Kidney (tissue), 14 donors: ENCODE measurements around the gene ZCCHC7. TPM values are rescaled to one million over a fixed set of nuclear protein-coding genes. Genes with fewer than 3 reads are reported as not detected.

Source experiments
- DNase-seq, 5 donors: peaks; one replicate each; pipeline ENCODE4 v3.0.0-alpha.2; 2013 to 2020
- FAIRE-seq: peaks from 2 replicates; lab custom pipeline; 2012; peaks lifted over from hg19 to GRCh38; lab: Jason Lieb, UNC
- H3K27ac ChIP-seq, 2 donors: one replicate each; pipeline ENCODE4 v1.7.0; 2013; ENCODE audit warnings: low read depth in 2 of 2, low read length in 2 of 2, inconsistent platforms in 1 of 2
- H3K27me3 ChIP-seq: one replicate; pipeline ENCODE4 v1.7.1; 2013; ENCODE audit warnings: low read length, inconsistent platforms; ENCODE audit not compliant: control insufficient read depth, insufficient read depth
- H3K36me3 ChIP-seq, 3 donors: one replicate each; pipeline versions ENCODE4 v1.7.0 to v1.7.1; 2013; ENCODE audit warnings: low read length in 3 of 3, control low read depth in 1 of 3, inconsistent platforms in 1 of 3; ENCODE audit not compliant: insufficient read depth in 3 of 3, control insufficient read depth in 2 of 3
- H3K4me1 ChIP-seq, 3 donors: one replicate each; pipeline versions ENCODE4 v1.7.0 to v1.7.1; 2013; ENCODE audit warnings: low read length in 3 of 3, inconsistent platforms in 1 of 3, low read depth in 1 of 3; ENCODE audit not compliant: control insufficient read depth in 2 of 3, insufficient read depth in 2 of 3
- H3K4me3 ChIP-seq, 3 donors: one replicate each; pipeline versions ENCODE4 v1.7.0 to v1.8.1; 2013; ENCODE audit warnings: low read length in 3 of 3, control low read depth in 1 of 3, inconsistent platforms in 1 of 3
- H3K9ac ChIP-seq, 3 donors: one replicate each; pipeline versions ENCODE4 v1.7.0 to v1.7.1; 2013; ENCODE audit warnings: low read length in 3 of 3, control low read depth in 1 of 3, inconsistent platforms in 1 of 3
- H3K9me3 ChIP-seq, 3 donors: one replicate each; pipeline versions ENCODE4 v1.7.0 to v1.7.1; 2013; ENCODE audit warnings: low read length in 3 of 3, control low read depth in 1 of 3, inconsistent platforms in 1 of 3; ENCODE audit not compliant: control insufficient read depth in 2 of 3, insufficient read depth in 1 of 3
- intact Hi-C: fragments of 100-400 bp; cut with DNase I; formaldehyde crosslinking; loops from one replicate; pipeline ENCODE4 v1.11.1; 2022
- polyA plus RNA-seq: library from polyadenylated mRNA; stranded (reverse); fragments of 350-450 nt; fragmentation: Illumina TruSeq; extraction: RNeasy Lipid Tissue Mini Kit (QIAGEN cat#74804); gene quantifications from one replicate; pipeline ENCODE4 v1.2.3, GENCODE V29; 2014; ENCODE audit warnings: low read depth, low replicate concordance; ENCODE audit not compliant: insufficient read depth
- total RNA-seq: library from RNA; stranded (reverse); fragmentation: NEBNext Ultra II Directional; extraction: Animal tissue kit (Norgen Biotek cat#: 25700); gene quantifications from one replicate; pipeline ENCODE4 v1.2.1, GENCODE V29; 2021
- TF ChIP-seq, protein P1 (sequence below): IDR thresholded peaks from 3 replicates; pipeline ENCODE4 v1.5.1; 2012; ENCODE audit warnings: mild to moderate bottlenecking, moderate library complexity, borderline replicate concordance; ENCODE audit not compliant: insufficient read depth; ENCODE audit errors: extremely low read depth
- donor health status: control.
- donor health status: control.
- donor health status: control.
- donor health status: control.
- donor health status: control.
- donor health status: DM: yes; HTN: yes; CAD: no.
- donor health status: Normal renal cell carcinoma (clear cell type).

Gene ZCCHC7
- total and polyA plus RNA-seq, 2 donors from 2014 or later, result 7.2 to 22.3 TPM

- no peaks in the 10 kb centered on the region for H3K27me3 ChIP-seq
- FAIRE-seq, result no peak
Measured at GRCh38 chr9:37374892-37375291, 254.5 kb downstream of the ZCCHC7 start.

GRCh38 chr9:37377688-37378612, 257.6 kb downstream of the ZCCHC7 start:
- Histone ChIP-seq H3K36me3 (no peaks in the 10 kb centered on the region), H3K9ac (no peak overlapping the region), H3K27ac (no peak overlapping the region), H3K9me3 (no peaks in the 10 kb centered on the region), H3K4me1 (no peaks in the 10 kb centered on the region), H3K27me3 (no peaks in the 10 kb centered on the region), H3K4me3 (no peak overlapping the region)
- intact Hi-C loops, result no loop called here
- DNase-seq, result no peak
- FAIRE-seq, result no peak
- TF ChIP-seq, protein P1, sequence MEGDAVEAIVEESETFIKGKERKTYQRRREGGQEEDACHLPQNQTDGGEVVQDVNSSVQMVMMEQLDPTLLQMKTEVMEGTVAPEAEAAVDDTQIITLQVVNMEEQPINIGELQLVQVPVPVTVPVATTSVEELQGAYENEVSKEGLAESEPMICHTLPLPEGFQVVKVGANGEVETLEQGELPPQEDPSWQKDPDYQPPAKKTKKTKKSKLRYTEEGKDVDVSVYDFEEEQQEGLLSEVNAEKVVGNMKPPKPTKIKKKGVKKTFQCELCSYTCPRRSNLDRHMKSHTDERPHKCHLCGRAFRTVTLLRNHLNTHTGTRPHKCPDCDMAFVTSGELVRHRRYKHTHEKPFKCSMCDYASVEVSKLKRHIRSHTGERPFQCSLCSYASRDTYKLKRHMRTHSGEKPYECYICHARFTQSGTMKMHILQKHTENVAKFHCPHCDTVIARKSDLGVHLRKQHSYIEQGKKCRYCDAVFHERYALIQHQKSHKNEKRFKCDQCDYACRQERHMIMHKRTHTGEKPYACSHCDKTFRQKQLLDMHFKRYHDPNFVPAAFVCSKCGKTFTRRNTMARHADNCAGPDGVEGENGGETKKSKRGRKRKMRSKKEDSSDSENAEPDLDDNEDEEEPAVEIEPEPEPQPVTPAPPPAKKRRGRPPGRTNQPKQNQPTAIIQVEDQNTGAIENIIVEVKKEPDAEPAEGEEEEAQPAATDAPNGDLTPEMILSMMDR, result no peak

More at GRCh38 chr9:37374892-37375291, 254.5 kb downstream of the ZCCHC7 start:
- TF ChIP-seq, protein P1, result no peak
- intact Hi-C loops, result no loop called here
- Histone ChIP-seq H3K27ac (no peak overlapping the region), H3K9ac (no peak overlapping the region), H3K9me3 (no peaks in the 10 kb centered on the region), H3K4me1 (no peaks in the 10 kb centered on the region), H3K4me3 (no peak overlapping the region), H3K36me3 (no peaks in the 10 kb centered on the region)
- DNase-seq, result no peak

GRCh38 chr9:37378613-37379004, 258.2 kb downstream of the ZCCHC7 start:
- DNase-seq, result no peak
- TF ChIP-seq, protein P1, result no peak
- Histone ChIP-seq H3K4me3 (no peak overlapping the region), H3K9me3 (no peaks in the 10 kb centered on the region), H3K36me3 (no peaks in the 10 kb centered on the region), H3K27ac (no peak overlapping the region), H3K9ac (no peak overlapping the region), H3K4me1 (no peaks in the 10 kb centered on the region), H3K27me3 (no peaks in the 10 kb centered on the region)
- no peak for FAIRE-seq
- intact Hi-C loops, result no loop called here
